Activated CD8-positive, alpha-beta memory T cell treated with anti-CD3 and anti-CD28 coated beads, Interleukin-2, amount 50 U/mL, for 48 hours (primary cell): ENCODE data around the gene LRRN4CL.

Experiments
- DNase-seq: peaks from one replicate; pipeline ENCODE4 v3.0.0-alpha.2; 2020

LRRN4CL gene

GRCh38 chr11:62645946-62646824 is 43.1 kb downstream of the LRRN4CL start, which contains the start of gene GANAB:
TSS of gene GANAB (minus strand) at chr11:62646613. CDS start at chr11:62646599, 14 bp downstream.
- DNase-seq = peak; percentile 99

DNA sequence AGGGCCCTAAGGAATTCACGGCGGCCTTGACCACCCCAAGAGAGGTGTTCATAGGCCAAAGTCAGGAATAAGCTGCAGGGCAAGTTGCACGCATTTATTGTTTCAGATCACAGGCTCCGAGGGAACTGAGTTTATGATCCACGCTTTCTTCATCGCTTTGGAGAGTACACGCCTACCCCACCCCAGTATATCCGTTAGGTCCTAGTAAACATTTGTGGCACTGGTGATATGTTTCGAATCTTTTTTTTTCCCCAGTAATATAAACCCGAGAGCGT is 43.7 kb downstream of the LRRN4CL start:
- no peak for DNase-seq

GRCh38 chr11:62644220-62644619 is 45.1 kb downstream of the LRRN4CL start:
- no peak for DNase-seq
